RWPE2 (cell line): Measurements from ENCODE around the gene UBN2.

Experiments
- ATAC-seq: fragments of 200-7000 bp; cut with Tn5 transposase; 3 replicates; pipeline ENCODE4 v1.9.1; 2021; ENCODE audit warnings: low read depth
- DNase-seq: peaks from one replicate; pipeline ENCODE4 v3.0.0-alpha.2; 2020; ENCODE audit warnings: low spot score
- H3K27ac ChIP-seq: fragments of 450-650 bp; 2 replicates; pipeline ENCODE4 v1.5.1; 2017; ENCODE audit warnings: mild to moderate bottlenecking; ENCODE audit not compliant: poor library complexity, severe bottlenecking
- H3K27me3 ChIP-seq: fragments of 250-450 bp; sonication (Bioruptor Pico); 2 replicates; pipeline ENCODE4 v1.5.1; 2021; ENCODE audit warnings: mild to moderate bottlenecking, moderate library complexity; ENCODE audit not compliant: insufficient read depth, poor library complexity, severe bottlenecking
- H3K36me3 ChIP-seq: fragments of 250-450 bp; sonication (Bioruptor Pico); 2 replicates; pipeline ENCODE4 v1.5.1; 2020; ENCODE audit warnings: low read depth, mild to moderate bottlenecking, moderate library complexity
- H3K4me1 ChIP-seq: fragments of 250-450 bp; sonication (Bioruptor Pico); 2 replicates; pipeline ENCODE4 v1.5.1; 2021; ENCODE audit warnings: mild to moderate bottlenecking, moderate library complexity; ENCODE audit not compliant: insufficient read depth, poor library complexity, severe bottlenecking
- H3K4me3 ChIP-seq: fragments of 250-450 bp; sonication (Bioruptor Pico); 2 replicates; pipeline ENCODE4 v1.5.1; 2021; ENCODE audit warnings: mild to moderate bottlenecking, moderate library complexity; ENCODE audit not compliant: severe bottlenecking
- H3K9me3 ChIP-seq: fragments of 250-450 bp; sonication (Bioruptor Pico); 2 replicates; pipeline ENCODE4 v1.5.1; 2021; ENCODE audit warnings: mild to moderate bottlenecking, moderate library complexity; ENCODE audit not compliant: severe bottlenecking
- TF ChIP-seq, protein P1 (sequence below): fragments of 450-650 bp; IDR thresholded peaks from one replicate; pipeline ENCODE4 v1.5.1; 2017; ENCODE audit warnings: mild to moderate bottlenecking, moderate library complexity; ENCODE audit not compliant: poor library complexity, severe bottlenecking

Gene UBN2

DNA sequence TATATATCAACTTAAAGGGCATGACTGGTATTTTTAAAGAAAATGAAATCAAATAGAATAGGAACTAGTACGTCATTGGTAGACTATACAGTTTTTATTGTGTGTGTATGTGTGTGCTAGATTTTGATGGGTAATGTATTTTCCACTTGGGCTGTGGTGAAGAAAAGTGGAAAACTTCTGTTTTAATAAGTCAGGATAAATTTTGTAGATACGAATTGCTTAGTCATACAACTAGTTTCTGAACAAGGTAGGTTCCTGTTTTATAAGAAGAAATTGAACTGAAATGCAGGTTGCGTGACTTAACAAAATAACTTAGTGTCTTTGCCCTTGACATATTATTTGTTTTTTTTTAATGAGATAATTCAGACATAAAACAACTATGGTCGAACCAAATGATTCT is 24.3 kb downstream of the UBN2 start:
- no peaks in the 10 kb centered on the region for H3K27me3 ChIP-seq
- no peak overlapping the region for H3K27ac ChIP-seq
- ATAC-seq: no peak
- no peaks in the 10 kb centered on the region for H3K4me1 ChIP-seq
- peaks cover 47% of the 10 kb centered on the region for H3K36me3 ChIP-seq
- H3K9me3 ChIP-seq: no peaks in the 10 kb centered on the region
- DNase-seq: no peak
- TF ChIP-seq, protein P1, sequence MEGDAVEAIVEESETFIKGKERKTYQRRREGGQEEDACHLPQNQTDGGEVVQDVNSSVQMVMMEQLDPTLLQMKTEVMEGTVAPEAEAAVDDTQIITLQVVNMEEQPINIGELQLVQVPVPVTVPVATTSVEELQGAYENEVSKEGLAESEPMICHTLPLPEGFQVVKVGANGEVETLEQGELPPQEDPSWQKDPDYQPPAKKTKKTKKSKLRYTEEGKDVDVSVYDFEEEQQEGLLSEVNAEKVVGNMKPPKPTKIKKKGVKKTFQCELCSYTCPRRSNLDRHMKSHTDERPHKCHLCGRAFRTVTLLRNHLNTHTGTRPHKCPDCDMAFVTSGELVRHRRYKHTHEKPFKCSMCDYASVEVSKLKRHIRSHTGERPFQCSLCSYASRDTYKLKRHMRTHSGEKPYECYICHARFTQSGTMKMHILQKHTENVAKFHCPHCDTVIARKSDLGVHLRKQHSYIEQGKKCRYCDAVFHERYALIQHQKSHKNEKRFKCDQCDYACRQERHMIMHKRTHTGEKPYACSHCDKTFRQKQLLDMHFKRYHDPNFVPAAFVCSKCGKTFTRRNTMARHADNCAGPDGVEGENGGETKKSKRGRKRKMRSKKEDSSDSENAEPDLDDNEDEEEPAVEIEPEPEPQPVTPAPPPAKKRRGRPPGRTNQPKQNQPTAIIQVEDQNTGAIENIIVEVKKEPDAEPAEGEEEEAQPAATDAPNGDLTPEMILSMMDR: no peak
- H3K4me3 ChIP-seq: no peak overlapping the region

DNA sequence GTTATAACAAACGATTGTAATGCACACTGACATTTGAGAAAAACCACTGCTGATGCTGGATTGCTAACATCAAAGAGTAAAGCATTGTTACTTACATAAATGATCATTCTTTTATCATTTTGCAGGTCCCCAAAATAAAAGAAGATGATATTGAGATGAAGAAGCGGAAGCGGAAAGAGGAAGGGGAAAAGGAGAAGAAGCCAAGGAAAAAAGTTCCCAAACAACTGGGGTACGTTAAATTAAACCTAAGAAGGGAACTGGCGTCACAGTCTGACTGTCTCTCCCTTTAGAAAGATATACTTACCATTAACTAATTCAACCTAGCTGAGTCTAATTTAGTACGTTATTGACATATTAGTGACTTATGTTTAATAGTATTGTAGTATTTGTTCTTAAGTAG is 28.1 kb downstream of the UBN2 start:
- Histone ChIP-seq H3K9me3 (no peaks in the 10 kb centered on the region), H3K27ac (no peak overlapping the region), H3K36me3 (peaks cover 52% of the 10 kb centered on the region), H3K27me3 (no peaks in the 10 kb centered on the region), H3K4me1 (no peaks in the 10 kb centered on the region), H3K4me3 (no peak overlapping the region)
- ATAC-seq (no peak), DNase-seq (no peak)
- TF ChIP-seq, protein P1: no peak

DNA sequence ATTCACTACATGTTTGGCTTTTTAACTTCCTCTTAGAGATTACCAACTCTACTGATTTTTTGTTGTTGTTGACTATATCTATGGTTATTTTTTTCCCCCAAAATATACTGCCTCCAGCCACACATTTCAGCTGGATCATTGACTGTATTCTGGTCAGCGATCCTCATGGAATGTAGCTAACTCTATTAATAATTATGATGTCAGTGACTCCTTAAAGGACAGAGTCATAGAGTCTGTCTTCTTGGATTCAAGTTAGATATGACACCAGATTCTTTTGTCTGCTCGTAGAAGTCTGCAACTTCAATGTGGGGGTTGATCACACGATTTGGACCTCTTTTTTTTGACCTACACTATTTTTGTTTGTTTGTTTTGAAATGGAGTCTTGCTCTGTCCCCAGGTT is 33.2 kb downstream of the UBN2 start:
- no peak for ATAC-seq
- Histone ChIP-seq H3K4me1 (no peaks in the 10 kb centered on the region), H3K4me3 (no peak overlapping the region), H3K36me3 (peaks cover 53% of the 10 kb centered on the region), H3K27ac (no peak overlapping the region), H3K27me3 (no peaks in the 10 kb centered on the region), H3K9me3 (no peaks in the 10 kb centered on the region)
- DNase-seq: no peak
- TF ChIP-seq, protein P1: no peak

DNA sequence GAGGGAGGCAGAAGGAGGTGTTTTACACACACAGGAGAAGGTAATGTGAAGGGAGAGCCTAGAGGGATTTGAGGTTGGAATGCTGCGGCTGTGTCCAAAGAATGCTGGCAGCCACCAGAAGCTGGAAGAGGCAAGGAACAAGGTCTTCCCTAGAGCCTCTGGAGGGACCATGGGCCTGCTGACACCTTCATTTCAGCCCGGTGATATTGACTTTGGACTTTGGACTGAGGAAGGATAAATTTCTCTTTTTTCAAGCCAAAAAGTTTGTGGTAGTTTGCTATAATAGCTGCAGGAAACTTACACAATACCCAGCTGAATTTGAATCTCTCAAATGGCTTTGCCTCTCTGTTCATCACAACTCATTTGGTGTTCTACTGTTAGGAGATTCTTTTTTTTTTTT is 34.6 kb downstream of the UBN2 start:
- ATAC-seq: no peak
- TF ChIP-seq, protein P1: no peak
- Histone ChIP-seq H3K4me3 (no peak overlapping the region), H3K4me1 (no peaks in the 10 kb centered on the region), H3K27me3 (no peaks in the 10 kb centered on the region), H3K9me3 (no peaks in the 10 kb centered on the region), H3K27ac (no peak overlapping the region), H3K36me3 (peaks cover 50% of the 10 kb centered on the region)
- DNase-seq: no peak

DNA sequence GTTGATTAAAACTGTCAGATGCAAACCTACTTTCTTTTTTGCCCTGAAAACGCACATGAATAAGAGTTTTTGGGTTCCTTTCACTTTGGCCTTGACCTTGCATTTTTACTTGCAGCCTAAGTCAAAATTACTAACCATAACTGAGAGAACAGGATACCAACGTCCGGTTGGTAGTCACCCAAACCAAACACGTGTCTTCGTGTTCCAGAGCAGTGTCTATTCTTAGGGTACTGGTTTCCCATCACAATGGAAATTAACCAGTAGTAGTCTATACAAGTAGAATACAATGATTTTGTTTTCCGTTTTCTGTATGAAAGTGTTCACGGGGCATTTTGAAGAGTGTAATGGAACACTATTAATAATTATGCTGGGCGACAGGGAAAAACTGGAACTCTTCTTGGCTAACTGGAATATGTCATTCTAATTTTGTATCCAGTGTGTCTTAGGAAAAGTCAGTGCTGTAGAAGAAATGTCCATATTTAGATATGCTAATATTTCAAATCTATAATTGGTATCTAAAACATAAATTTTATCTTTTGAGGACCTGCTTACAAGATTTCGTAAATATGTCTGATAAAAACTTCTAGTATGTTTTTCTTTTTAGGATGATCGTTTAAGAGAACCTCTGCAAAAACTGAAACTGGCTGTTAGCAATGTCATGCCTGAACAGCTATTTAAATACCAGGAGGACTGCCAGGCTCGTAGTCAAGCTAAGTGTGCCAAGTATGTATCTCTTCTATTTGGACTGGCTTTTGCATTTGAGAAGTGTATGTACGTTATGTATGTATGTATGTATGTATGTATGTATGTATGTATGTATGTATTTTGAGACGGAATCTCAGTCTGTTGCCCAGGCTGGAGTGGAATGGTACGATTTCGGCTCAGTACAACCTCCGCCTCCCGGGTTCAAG is 40.9 kb downstream of the UBN2 start:
- peaks cover 43% of the 10 kb centered on the region for H3K36me3 ChIP-seq
- ATAC-seq (no peak), DNase-seq (no peak)
- no peak overlapping the region for H3K27ac ChIP-seq
- TF ChIP-seq, protein P1: no peak
- H3K4me3 ChIP-seq: no peak overlapping the region
- peaks cover 2% of the 10 kb centered on the region for H3K9me3 ChIP-seq
- no peaks in the 10 kb centered on the region for H3K27me3 ChIP-seq
- no peaks in the 10 kb centered on the region for H3K4me1 ChIP-seq
